NCI-H2171 treated with DMSO at 0.1 percent for 48 hours (cell line): Measurements from ENCODE around the gene PLD4.
"Not testable (repeated sequence)": the region's sequence is repeated elsewhere in the genome, so short reads cannot be mapped to it uniquely, and the experiment has no call there.

Source experiments
- DNase-seq: peaks from one replicate; lab custom pipeline; 2025; lab: John Stamatoyannopoulos, UW

Gene PLD4

DNA sequence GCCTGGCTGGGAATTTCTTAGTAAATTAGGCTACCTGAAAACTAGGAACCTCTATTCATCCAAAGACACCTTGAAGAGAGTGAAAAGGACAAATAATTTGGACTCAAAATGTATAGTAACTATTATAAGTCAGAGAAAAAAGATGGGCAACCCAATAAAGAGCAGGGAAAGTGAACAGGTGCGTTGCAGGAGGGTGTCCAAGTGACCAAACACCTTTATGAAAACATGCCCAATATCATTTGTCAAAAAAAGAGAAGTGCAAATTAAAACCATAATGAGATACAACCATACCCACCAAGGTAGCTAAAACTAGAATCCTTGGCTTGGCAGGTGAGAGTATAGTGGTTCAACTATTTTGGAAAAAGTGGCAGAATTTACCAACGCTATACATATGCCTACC, 24.9 kb upstream of the PLD4 start:
- no peak for DNase-seq

DNA sequence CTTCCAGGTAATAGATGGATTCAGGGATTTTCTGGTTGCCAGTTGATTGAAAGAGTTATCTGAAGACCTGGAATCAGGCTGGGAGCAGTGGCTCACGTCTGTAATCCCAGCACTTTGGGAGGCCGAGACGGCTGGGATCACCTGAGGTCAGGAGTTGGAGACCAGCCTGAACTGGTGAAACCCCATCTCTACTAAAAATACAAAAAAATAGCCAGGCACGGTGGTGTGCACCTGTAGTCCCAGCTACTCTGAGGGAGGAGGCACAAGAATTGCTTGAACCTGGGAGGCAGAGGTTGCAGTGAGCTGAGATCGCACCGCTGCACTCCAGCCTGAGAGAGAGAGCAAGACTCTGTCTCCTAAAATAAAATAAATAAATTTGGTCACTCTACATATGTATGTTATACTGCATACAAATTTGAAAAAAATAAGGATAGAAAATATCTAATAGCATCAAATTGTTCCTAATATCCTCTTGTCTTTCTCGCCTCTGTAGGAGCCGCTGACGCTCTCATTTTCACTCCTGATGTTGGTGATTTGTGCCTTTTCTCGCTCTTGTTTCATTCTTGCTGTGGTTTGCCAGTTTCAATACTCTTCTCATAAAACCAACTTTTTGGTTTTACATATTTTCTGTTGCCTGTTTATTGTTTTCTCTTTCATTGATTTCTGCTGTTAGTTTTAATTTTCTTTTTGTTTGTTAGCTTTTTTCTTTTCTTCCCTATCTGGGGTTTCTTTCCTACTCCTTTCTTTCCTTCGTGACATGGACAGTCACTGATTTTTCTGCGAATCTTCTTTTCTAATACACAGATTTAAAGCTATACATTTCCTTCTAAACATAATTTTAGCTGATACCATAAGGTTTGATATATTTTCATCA, 23.8 kb upstream of the PLD4 start:
- no peak for DNase-seq

- no peak for DNase-seq
Observed at GRCh38 chr14:104903990-104904389, 20.7 kb upstream of the PLD4 start.

GRCh38 chr14:104904650-104905578, 19.8 kb upstream of the PLD4 start:
- DNase-seq: not testable (repeated sequence)

- not testable (repeated sequence) for DNase-seq
Observed at GRCh38 chr14:104905579-104905933, 19.1 kb upstream of the PLD4 start.

- DNase-seq: peak; percentile 37
Observed at GRCh38 chr14:104908303-104908702, 16.4 kb upstream of the PLD4 start.

DNA sequence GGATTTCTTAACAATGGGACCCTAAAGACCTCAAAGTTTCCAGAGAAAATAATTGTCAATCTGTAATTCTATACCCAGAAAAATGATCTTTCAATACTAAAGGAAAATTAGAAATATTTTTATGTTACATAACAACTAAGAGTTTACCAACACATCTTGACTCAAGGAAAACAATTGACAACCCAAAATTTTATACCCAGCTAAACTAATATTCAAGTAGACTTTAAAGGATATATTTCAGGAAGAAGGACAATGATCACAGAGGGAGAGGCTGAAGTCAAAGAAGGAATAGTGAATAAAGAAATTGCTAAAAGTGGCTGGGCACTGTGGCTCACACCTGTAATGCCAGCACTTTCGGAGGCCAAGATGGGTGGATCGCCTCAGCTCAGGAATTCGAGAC, 12.6 kb upstream of the PLD4 start:
- DNase-seq: no peak

DNA sequence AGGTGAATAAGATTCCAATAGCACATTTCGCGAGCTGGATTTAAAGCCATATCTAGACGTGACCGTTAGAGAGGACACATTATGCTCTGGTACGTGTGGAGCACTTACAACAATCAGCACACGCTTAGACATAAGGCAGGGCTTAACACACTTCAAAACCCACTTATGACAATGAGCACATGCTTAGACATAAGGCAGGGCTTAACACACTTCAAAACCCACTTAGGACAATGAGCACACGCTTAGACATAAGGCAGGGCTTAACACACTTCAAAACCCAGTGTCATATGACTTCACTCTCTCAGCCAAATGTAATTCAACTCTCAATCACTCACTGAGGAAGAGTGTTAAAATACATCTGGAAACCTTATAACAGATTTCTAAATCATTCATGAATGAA, 11.2 kb upstream of the PLD4 start:
- peak; percentile 86 for DNase-seq

DNA sequence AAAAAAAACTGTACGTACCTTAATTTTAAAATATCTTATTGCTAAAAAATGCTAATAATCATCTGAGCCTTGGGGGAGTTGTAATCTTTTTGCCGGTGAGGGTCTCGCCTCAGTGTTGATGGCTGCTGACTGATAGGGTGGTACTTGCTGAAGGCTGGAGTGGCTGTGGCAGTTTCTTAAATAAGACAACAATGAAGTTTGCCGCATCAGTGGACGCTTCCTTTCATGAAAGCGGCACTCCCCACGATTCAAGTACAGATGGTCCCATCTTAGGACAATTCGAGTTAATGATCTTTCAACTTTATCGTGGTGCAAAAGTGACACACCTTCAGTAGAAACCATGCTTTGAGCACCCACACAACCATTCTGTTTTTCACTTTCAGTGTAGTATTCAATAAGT, 7.6 kb upstream of the PLD4 start:
- no peak for DNase-seq

- DNase-seq: no peak
Observed at GRCh38 chr14:104917993-104918392, 6.7 kb upstream of the PLD4 start.

- DNase-seq: not testable (repeated sequence)
Observed at GRCh38 chr14:104919152-104919992, 5.3 kb upstream of the PLD4 start.

DNA sequence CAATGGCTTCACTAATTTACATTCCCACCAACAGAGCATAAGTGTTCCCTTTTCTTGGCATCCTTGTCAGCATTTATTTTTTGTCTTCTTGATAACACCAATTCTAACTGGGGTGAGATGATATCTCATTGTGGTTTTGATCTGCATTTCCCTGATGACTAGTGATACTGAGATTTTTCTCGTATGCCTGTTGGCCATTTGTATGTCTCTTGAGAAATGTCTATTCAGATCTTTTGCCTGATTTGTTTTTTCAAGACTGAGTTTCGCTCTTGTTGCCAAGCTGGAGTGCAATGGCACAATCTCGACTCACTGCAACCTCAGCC, 4.7 kb upstream of the PLD4 start:
- no peak for DNase-seq

- DNase-seq: no peak
Observed at GRCh38 chr14:104923640-104924420, 849 bp upstream of the PLD4 start.

DNA sequence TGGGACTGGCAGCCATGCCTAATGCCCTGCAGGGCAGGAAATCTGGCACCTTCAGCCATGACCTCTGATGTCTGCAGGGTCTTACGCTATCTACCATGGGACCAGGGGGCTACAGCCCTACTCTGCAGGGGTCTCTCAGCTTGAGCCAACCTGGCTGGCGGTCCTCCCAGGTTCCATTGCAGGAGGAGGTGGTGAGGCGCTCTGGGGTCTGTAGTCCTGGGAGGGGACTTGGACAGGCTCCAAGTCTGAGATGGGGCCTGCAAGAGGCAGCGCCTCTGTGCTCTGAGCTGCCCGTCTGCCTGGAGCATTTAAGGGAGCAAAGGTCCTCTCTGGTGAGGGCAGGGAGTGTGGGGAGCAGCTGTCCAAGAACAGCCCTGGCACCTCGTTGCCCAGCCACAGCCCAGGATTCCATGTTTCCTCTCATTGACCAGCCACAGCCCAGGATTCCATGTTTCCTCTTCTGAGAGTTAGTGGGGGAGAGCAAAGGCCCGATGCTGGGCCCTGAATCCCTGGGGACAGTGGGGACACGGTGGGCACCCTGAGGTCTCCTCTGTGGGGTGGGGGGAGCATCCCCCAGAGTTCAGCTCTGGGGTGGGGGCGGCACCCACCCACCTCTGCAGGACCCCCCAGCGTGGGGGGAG, 655 bp downstream of the PLD4 start:
- no peak for DNase-seq

GRCh38 chr14:104925855-104926609, 1.4 kb downstream of the PLD4 start:
- DNase-seq: no peak

- no peak for DNase-seq
Observed at GRCh38 chr14:104926619-104927431, 2.1 kb downstream of the PLD4 start.

- DNase-seq: no peak
Observed at GRCh38 chr14:104927432-104927816, 2.7 kb downstream of the PLD4 start.

GRCh38 chr14:104927901-104928300, 3.2 kb downstream of the PLD4 start:
- DNase-seq: no peak

- DNase-seq: no peak
Observed at GRCh38 chr14:104928391-104929133, 3.9 kb downstream of the PLD4 start.
